Measurements from ENCODE around the gene IQSEC1. TPM values are rescaled to one million over a fixed set of nuclear protein-coding genes. Genes with fewer than 3 reads are reported as not detected.

IQSEC1 gene
- total RNA-seq, 2 experiments from 2014 or later, result 59.5 to 64.6 TPM

DNA sequence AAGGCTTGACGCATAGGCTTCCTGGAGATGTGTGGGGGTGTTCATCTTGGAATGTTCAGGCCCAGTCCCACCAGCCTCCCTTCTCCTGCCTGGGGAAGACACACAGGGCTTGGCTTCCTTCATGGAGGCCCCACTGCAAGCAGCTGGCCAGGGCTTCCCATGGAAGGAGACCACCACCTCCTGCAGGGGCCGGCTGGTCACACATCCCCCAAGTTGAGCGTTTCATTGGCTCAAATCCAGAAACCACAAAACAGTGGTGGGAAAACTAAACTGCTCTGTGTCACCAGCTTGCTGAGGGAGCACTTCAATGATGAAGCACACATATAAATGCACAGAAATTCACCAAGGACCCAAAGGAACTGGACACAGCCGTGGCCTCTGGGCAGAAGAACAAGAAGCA is 8.3 kb downstream of the IQSEC1 start:
- H3K27ac Mint-ChIP-seq, result no peak overlapping the region
- no peak for ATAC-seq (ENCODE audit: low read depth)
- H3K4me1 Mint-ChIP-seq, result peaks cover 30% of the 10 kb centered on the region
- POLR2A ChIA-PET, result interaction anchor here (0.5 kb wide), 1 partner anchor 246 kb away, joined by 5 read pairs; no protein-coding TSS in a partner anchor
- no peak overlapping the region for H3K4me3 Mint-ChIP-seq
- H3K36me3 Mint-ChIP-seq, result peaks cover 17% of the 10 kb centered on the region
- no peak for DNase-seq
- H3K27me3 Mint-ChIP-seq, result no peaks in the 10 kb centered on the region
- H3K9me3 Mint-ChIP-seq, result no peaks in the 10 kb centered on the region

DNA sequence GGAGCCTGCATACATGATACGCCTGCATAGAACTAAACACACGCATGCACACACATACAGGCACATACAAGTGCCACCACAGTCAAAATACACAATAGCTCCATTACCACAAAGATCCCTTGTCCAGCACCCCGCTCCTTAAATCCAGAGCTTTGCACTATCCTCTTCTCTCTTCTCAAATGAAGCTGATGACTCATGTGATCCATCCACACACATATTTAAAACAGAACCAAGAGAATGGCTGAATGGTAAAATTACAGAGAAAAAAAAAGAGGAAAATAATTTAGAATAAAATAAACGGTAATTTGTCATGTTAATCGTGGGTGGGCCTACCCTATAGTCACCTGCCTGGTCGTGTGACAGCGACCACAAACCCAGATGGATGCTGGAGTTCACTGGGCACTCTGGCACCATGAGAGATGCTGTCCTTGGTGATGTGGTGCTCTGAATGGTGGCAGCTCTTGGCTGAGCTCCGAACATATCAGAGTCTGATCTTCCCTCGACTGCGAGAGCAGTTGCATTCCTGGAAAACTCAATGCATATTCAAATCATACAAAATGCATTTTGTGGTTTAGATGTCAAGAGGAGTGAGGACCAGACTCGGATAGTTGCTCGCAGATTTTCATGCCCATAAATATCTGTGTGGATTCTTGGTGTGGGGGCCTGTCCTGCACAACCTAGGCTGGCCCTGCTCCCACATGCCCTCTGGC is 8.9 kb downstream of the IQSEC1 start:
- Mint-ChIP-seq H3K27me3 (no peaks in the 10 kb centered on the region), H3K4me1 (peaks cover 24% of the 10 kb centered on the region), H3K36me3 (peaks cover 17% of the 10 kb centered on the region), H3K9me3 (no peaks in the 10 kb centered on the region), H3K27ac (peak overlapping the region; percentile 54), H3K4me3 (no peak overlapping the region)
- DNase-seq (no peak), ATAC-seq (ENCODE audit: low read depth) (no peak)
- POLR2A ChIA-PET, result interaction anchor here (0.5 kb wide), 1 partner anchor 246 kb away, joined by 5 read pairs; no protein-coding TSS in a partner anchor

DNA sequence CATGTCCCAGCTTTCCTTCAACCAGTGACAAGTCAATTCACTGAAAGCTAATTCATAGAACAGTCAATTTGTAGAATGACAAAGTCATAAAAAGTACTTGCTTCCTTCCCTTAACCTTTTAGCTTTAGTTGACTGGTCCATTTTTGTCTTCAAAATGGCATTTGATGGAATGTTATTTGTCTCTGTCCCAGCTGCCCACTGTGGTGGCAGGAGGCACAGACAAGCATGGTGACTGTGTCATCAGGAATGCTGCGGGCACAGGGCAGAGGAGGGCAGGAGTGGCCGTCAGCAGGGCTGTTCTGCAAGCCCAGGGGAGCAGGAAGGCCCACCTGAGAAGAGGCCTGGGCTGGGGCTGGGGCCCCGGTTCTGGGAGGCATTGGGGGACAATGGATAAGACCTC is 10.0 kb downstream of the IQSEC1 start:
- H3K27me3 Mint-ChIP-seq, result no peaks in the 10 kb centered on the region
- H3K27ac Mint-ChIP-seq, result no peak overlapping the region
- POLR2A ChIA-PET, result no interaction called here
- H3K4me3 Mint-ChIP-seq, result no peak overlapping the region
- ATAC-seq (ENCODE audit: low read depth) (no peak), DNase-seq (no peak)
- peaks cover 14% of the 10 kb centered on the region for H3K4me1 Mint-ChIP-seq
- peaks cover 11% of the 10 kb centered on the region for H3K36me3 Mint-ChIP-seq
- no peaks in the 10 kb centered on the region for H3K9me3 Mint-ChIP-seq

DNA sequence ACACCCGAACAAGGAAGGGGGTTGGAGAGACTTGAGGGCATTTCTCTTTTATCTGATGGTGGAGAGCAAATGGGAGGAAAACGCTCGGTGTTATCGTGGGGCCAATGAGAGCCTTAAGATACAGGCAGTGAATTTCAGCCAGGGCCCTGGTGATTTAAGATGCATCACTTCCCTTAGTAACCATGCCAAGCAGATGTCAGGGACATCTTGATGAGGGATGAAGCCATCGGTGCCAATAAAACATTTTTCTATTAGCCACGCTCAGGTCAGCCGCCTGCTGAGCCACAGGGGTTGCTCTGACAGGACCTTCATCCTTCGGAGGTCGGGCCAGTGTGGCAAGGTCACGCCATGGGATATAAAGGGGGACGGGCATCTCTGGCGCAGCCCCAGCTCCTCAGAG is 10.6 kb downstream of the IQSEC1 start:
- peaks cover 11% of the 10 kb centered on the region for H3K36me3 Mint-ChIP-seq
- ATAC-seq (ENCODE audit: low read depth), result no peak
- H3K4me3 Mint-ChIP-seq, result no peak overlapping the region
- POLR2A ChIA-PET, result no interaction called here
- peaks cover 10% of the 10 kb centered on the region for H3K4me1 Mint-ChIP-seq
- no peaks in the 10 kb centered on the region for H3K9me3 Mint-ChIP-seq
- no peaks in the 10 kb centered on the region for H3K27me3 Mint-ChIP-seq
- DNase-seq, result no peak
- H3K27ac Mint-ChIP-seq, result no peak overlapping the region

GRCh38 chr3:13060341-13060910 is 12.8 kb downstream of the IQSEC1 start:
- DNase-seq (no peak), ATAC-seq (ENCODE audit: low read depth) (no peak)
- POLR2A ChIA-PET, result no interaction called here
- H3K4me1 Mint-ChIP-seq, result peaks cover 7% of the 10 kb centered on the region
- no peak overlapping the region for H3K4me3 Mint-ChIP-seq
- H3K27me3 Mint-ChIP-seq, result no peaks in the 10 kb centered on the region
- H3K9me3 Mint-ChIP-seq, result no peaks in the 10 kb centered on the region
- peaks cover 8% of the 10 kb centered on the region for H3K36me3 Mint-ChIP-seq
- no peak overlapping the region for H3K27ac Mint-ChIP-seq

GRCh38 chr3:13058346-13059120 is 14.7 kb downstream of the IQSEC1 start:
- POLR2A ChIA-PET, result no interaction called here

DNA sequence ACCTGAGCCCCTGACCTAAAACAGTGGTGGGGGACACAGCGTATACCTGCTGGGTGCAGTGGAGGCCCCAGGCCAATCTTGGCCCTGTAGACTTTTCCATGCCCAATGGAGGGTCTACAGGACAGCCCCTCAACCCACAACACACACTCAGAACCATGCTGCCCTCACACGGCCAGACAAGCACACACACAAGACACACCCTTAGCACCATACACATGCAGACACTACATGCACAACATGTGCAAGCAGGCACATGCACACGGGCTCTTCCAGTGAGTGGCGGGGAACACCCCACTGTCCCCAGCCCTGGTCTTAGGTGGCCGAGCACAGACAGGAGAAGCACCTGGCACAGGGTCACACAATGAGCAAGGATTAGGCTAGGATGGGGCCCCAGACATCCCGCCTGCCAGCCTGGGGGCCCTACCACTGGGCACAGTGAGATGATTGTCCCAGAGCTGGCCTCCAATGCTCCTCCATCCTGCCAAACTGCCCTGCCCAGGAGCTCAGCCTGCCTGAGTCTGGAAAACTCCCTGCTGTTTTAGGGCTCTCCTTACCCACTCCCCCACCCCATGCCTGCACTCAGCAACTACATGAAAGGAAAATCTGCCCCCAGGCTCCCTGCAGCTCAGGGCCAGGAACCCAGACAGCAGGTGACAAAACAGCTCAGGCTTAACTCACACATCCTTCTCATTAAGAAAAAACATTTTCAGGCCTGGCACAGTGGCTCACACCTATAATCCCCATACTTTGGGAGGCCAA is 15.8 kb downstream of the IQSEC1 start:
- Mint-ChIP-seq H3K27me3 (no peaks in the 10 kb centered on the region), H3K4me3 (no peak overlapping the region), H3K4me1 (peaks cover 6% of the 10 kb centered on the region), H3K36me3 (no peaks in the 10 kb centered on the region), H3K27ac (no peak overlapping the region), H3K9me3 (no peaks in the 10 kb centered on the region)
- ATAC-seq (ENCODE audit: low read depth) (no peak), DNase-seq (no peak)
- POLR2A ChIA-PET, result no interaction called here

More at GRCh38 chr3:13058346-13059120, 14.7 kb downstream of the IQSEC1 start:
- no peak overlapping the region for H3K27ac Mint-ChIP-seq
- no peak overlapping the region for H3K4me3 Mint-ChIP-seq
- H3K4me1 Mint-ChIP-seq, result peaks cover 4% of the 10 kb centered on the region
- H3K27me3 Mint-ChIP-seq, result no peaks in the 10 kb centered on the region
- no peak for ATAC-seq (ENCODE audit: low read depth)
- no peaks in the 10 kb centered on the region for H3K9me3 Mint-ChIP-seq
- H3K36me3 Mint-ChIP-seq, result peaks cover 2% of the 10 kb centered on the region
- DNase-seq, result no peak

GRCh38 chr3:13055634-13056033 is 17.6 kb downstream of the IQSEC1 start:
- Mint-ChIP-seq H3K4me3 (no peak overlapping the region), H3K36me3 (no peaks in the 10 kb centered on the region), H3K9me3 (no peaks in the 10 kb centered on the region), H3K27me3 (no peaks in the 10 kb centered on the region), H3K4me1 (peaks cover 8% of the 10 kb centered on the region), H3K27ac (no peak overlapping the region)
- DNase-seq, result no peak
- POLR2A ChIA-PET, result no interaction called here
- no peak for ATAC-seq (ENCODE audit: low read depth)

DNA sequence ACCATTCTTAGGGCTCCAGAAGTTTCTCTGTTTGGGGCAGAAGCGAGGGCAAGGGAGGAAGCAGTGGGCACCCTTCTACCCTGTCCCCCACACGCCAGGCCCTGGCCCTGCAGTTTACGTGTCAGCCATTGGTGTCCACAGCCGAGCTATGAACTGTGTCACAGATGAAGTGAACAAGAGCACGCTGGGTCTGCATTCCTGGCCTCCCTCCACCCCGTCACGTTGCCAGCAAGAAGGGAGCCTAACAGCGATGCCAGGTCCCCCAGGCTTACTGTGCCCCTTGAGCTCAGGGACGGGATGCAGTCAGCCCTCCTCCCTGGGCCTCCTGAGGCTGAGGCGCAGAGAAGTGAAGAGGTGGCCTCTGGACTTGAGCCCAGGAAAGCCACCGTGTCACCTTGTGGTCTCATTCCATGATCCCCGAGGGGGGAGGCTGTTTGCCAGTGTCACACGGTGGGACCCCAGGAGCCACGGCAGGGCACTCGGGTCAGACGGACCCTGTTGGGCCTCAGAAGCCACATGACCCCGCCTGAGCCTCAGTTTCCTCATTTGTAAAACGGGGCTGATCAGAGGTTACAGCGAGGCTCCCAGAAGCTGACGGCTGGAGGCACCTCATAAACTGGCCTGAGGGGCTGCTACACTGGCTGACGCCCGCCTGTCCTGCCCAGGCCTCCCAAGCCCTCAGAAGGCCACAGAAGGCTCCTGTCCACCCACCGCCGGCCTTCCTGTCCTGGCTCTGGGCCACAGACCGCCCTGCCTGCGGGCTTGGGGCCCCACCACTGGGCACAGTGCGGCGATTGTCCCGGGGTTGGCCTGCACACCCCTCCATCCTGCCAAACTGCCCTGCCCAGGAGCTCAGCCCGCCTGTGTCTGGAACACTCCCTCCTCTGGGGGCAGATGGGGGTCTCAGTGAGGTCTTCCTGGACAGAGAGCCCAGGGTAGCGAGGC is 18.6 kb downstream of the IQSEC1 start:
- DNase-seq, result no peak
- H3K27ac Mint-ChIP-seq, result no peak overlapping the region
- POLR2A ChIA-PET, result interaction anchor here (0.5 kb wide), 1 partner anchor 77 kb away, joined by 4 read pairs; no protein-coding TSS in a partner anchor
- H3K9me3 Mint-ChIP-seq, result no peaks in the 10 kb centered on the region
- no peaks in the 10 kb centered on the region for H3K36me3 Mint-ChIP-seq
- no peak for ATAC-seq (ENCODE audit: low read depth)
- H3K4me1 Mint-ChIP-seq, result peaks cover 9% of the 10 kb centered on the region
- no peak overlapping the region for H3K4me3 Mint-ChIP-seq
- H3K27me3 Mint-ChIP-seq, result no peaks in the 10 kb centered on the region

DNA sequence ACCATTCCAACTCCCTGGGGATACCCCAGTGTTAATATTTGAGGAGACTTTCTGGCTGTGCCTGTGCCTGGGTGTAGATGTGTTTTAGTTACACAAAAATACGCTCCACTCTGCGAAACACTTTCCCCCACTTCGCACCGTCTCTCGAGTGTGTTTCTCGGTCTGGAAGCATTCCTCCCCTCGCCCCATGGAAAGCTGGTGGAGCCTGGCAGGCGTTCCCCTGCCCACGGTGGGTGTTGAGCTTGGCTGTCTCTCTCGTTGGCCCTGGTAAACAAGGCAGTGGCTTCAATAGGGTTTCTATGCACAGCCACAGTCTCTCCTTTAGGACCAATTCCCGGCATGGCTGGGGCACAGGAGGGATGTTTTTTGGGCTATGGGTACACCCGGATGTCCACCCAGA is 19.3 kb downstream of the IQSEC1 start:
- Mint-ChIP-seq H3K9me3 (no peaks in the 10 kb centered on the region), H3K27ac (no peak overlapping the region), H3K36me3 (no peaks in the 10 kb centered on the region), H3K4me1 (peaks cover 11% of the 10 kb centered on the region), H3K27me3 (no peaks in the 10 kb centered on the region), H3K4me3 (no peak overlapping the region)
- DNase-seq, result no peak
- ATAC-seq (ENCODE audit: low read depth), result no peak
- POLR2A ChIA-PET, result interaction anchor here (0.5 kb wide), 1 partner anchor 78 kb away, joined by 4 read pairs; no protein-coding TSS in a partner anchor

DNA sequence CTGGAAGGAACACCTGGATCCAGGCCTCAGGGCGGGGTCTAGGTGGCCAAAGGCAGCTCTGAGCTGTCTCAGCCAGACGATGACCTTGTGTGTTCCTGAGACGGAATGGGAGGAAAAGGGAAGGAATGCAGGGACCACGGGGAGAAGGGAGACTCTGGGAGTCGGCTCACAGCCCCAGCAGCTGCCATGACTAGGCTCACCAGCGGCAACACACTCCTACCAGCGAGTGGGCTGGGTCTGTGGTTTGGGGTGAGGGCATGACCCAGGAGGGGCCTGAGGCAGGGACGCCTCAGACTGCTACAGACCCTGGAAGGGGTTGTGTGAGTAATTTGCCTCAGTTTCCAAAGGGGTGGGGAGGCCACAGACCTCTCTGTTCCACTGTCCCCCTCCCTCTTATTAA is 19.8 kb downstream of the IQSEC1 start:
- no peak overlapping the region for H3K27ac Mint-ChIP-seq
- no peak overlapping the region for H3K4me3 Mint-ChIP-seq
- ATAC-seq (ENCODE audit: low read depth), result no peak
- DNase-seq, result no peak
- peaks cover 11% of the 10 kb centered on the region for H3K4me1 Mint-ChIP-seq
- no peaks in the 10 kb centered on the region for H3K27me3 Mint-ChIP-seq
- POLR2A ChIA-PET, result no interaction called here
- no peaks in the 10 kb centered on the region for H3K36me3 Mint-ChIP-seq
- no peaks in the 10 kb centered on the region for H3K9me3 Mint-ChIP-seq

DNA sequence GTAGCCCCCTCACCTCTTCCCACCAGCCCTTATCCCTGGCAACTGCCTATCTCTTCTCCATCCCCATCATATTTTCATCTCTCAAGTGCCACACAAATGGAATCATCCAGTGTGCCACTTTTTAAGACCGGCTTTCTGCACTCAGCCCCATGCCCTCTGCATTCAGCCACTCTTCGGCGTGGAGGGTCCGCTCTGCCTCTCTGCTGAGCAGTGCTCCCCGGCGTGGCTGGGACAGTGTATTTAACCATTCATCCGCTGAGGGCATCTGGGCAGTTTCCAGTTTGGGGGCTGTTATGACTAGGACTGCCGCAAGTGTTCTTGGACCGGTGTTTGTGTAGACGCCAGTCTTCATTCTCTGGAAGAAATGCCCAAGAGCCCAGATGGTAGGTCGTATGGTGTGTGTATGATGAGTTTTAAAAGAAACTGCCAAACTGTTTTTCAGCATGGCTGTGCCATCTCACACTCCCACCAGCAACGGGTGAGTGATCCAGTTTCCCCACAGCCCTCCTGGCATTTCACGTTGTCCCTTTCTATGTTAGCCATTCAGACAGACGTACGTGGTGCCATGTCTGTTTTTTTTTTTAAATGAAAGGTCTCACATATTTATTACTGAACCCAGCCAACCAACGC is 20.9 kb downstream of the IQSEC1 start:
- H3K27me3 Mint-ChIP-seq, result no peaks in the 10 kb centered on the region
- H3K4me3 Mint-ChIP-seq, result no peak overlapping the region
- peaks cover 11% of the 10 kb centered on the region for H3K4me1 Mint-ChIP-seq
- no peaks in the 10 kb centered on the region for H3K36me3 Mint-ChIP-seq
- ATAC-seq (ENCODE audit: low read depth) (no peak), DNase-seq (no peak)
- POLR2A ChIA-PET, result no interaction called here
- H3K27ac Mint-ChIP-seq, result no peak overlapping the region
- H3K9me3 Mint-ChIP-seq, result no peaks in the 10 kb centered on the region
